Skeletal muscle tissue (tissue), 5 donors: Measurements from ENCODE around the gene CNBP. TPM values are rescaled to one million over a fixed set of nuclear protein-coding genes. Genes with fewer than 3 reads are reported as not detected.

Experiments used
- H3K27ac ChIP-seq: one replicate; pipeline ENCODE4 v1.7.0; 2013; ENCODE audit warnings: mild to moderate bottlenecking, low read depth, low read length, inconsistent platforms
- H3K27me3 ChIP-seq, 3 donors: one replicate each; pipeline ENCODE4 v1.7.0; 2013; ENCODE audit warnings: low read length in 3 of 3; ENCODE audit not compliant: control insufficient read depth in 3 of 3, insufficient read depth in 3 of 3
- H3K36me3 ChIP-seq, 3 donors: one replicate each; pipeline ENCODE4 v1.7.0; 2013; ENCODE audit warnings: low read length in 3 of 3; ENCODE audit not compliant: control insufficient read depth in 3 of 3, insufficient read depth in 3 of 3
- H3K4me1 ChIP-seq, 3 donors: one replicate each; pipeline ENCODE4 v1.7.0; 2013; ENCODE audit warnings: low read length in 3 of 3, mild to moderate bottlenecking in 3 of 3; ENCODE audit not compliant: control insufficient read depth in 3 of 3, insufficient read depth in 3 of 3
- H3K4me3 ChIP-seq, 3 donors: one replicate each; pipeline ENCODE4 v1.7.0; 2013; ENCODE audit warnings: low read length in 3 of 3
- H3K9ac ChIP-seq, 3 donors: one replicate each; pipeline ENCODE4 v1.7.0; 2013; ENCODE audit warnings: low read length in 3 of 3, mild to moderate bottlenecking in 3 of 3, moderate library complexity in 2 of 3, low read depth in 1 of 3
- H3K9me3 ChIP-seq, 3 donors: one replicate each; pipeline ENCODE4 v1.7.0; 2013; ENCODE audit warnings: low read length in 3 of 3; ENCODE audit not compliant: control insufficient read depth in 3 of 3
- small RNA-seq: library from RNA; depleted of rRNA; stranded (forward); fragments of <200 nt; gene quantifications from one replicate; pipeline ENCODE3, GENCODE V24; 2014
- total RNA-seq: library from RNA; depleted of rRNA; stranded (reverse); fragments of >200 nt; gene quantifications from one replicate; pipeline ENCODE4 v1.2.3, GENCODE V29; 2014
- donor health status: Osteomylitis.

The CNBP gene
- total RNA-seq, 1 donor from 2014 or later = 228 TPM

- no peaks in the 10 kb centered on the region for H3K9me3 ChIP-seq
- peak within 1 kb of the TSS; percentile 75 to 88 (median 85) for H3K9ac ChIP-seq
- H3K27me3 ChIP-seq = no peaks in the 10 kb centered on the region
- H3K4me1 ChIP-seq = peaks cover 11 to 18% (median 14%) of the 10 kb centered on the region in 3 donors
- peaks cover 0 to 4% (median 2%) of the 10 kb centered on the region in 3 donors for H3K36me3 ChIP-seq
- H3K4me3 ChIP-seq = peak within 1 kb of the TSS; percentile 74 to 80 (median 75)
- H3K27ac ChIP-seq = peak within 1 kb of the TSS; percentile 83
Measured at GRCh38 chr3:129121792-129122411, 61.8 kb downstream of the CNBP start, which contains the start of gene RAB43. Gene RAB43 (minus strand): TSS chr3:129121804. CDS start chr3:129121489, 315 bp downstream.

GRCh38 chr3:129121016-129121791 lies 62.5 kb downstream of the CNBP start:
- Histone ChIP-seq H3K4me1 (peaks cover 11 to 22% (median 17%) of the 10 kb centered on the region in 3 donors), H3K27me3 (no peaks in the 10 kb centered on the region), H3K36me3 (peaks cover 0 to 2% (median 0%) of the 10 kb centered on the region in 3 donors), H3K9me3 (no peaks in the 10 kb centered on the region), H3K9ac (peak overlapping the region; percentile 75 to 88 (median 85)), H3K27ac (peak overlapping the region; percentile 83), H3K4me3 (peak overlapping the region; percentile 63 to 80 (median 75))

GRCh38 chr3:129120254-129121004 lies 63.3 kb downstream of the CNBP start:
- peak overlapping the region; percentile 83 for H3K27ac ChIP-seq
- no peaks in the 10 kb centered on the region for H3K27me3 ChIP-seq
- peaks cover 0 to 2% (median 0%) of the 10 kb centered on the region in 3 donors for H3K36me3 ChIP-seq
- H3K4me3 ChIP-seq = peak overlapping the region; percentile 63 to 80 (median 75)
- H3K9me3 ChIP-seq = no peaks in the 10 kb centered on the region
- H3K4me1 ChIP-seq = peaks cover 11 to 23% (median 17%) of the 10 kb centered on the region in 3 donors
- H3K9ac ChIP-seq = peak overlapping the region; percentile 75 to 88 (median 85)

- peaks cover 11 to 23% (median 17%) of the 10 kb centered on the region in 3 donors for H3K4me1 ChIP-seq
- H3K27ac ChIP-seq = no peak overlapping the region
- H3K27me3 ChIP-seq = no peaks in the 10 kb centered on the region
- no peaks in the 10 kb centered on the region for H3K9me3 ChIP-seq
- peaks cover 0 to 2% (median 0%) of the 10 kb centered on the region in 3 donors for H3K36me3 ChIP-seq
- peak overlapping the region; percentile 20 to 75 (median 50) for H3K9ac ChIP-seq
- peak overlapping the region in 2 of 3 donors; percentile 41 to 75 for H3K4me3 ChIP-seq
Measured at GRCh38 chr3:129119365-129120100, 64.2 kb downstream of the CNBP start.

GRCh38 chr3:129118745-129119144 lies 65.0 kb downstream of the CNBP start:
- Histone ChIP-seq H3K27ac (no peak overlapping the region), H3K4me1 (peaks cover 11 to 23% (median 17%) of the 10 kb centered on the region in 3 donors), H3K27me3 (no peaks in the 10 kb centered on the region), H3K9ac (peak overlapping the region in 1 of 3 donors; percentile 3), H3K9me3 (no peaks in the 10 kb centered on the region), H3K4me3 (no peak overlapping the region), H3K36me3 (peaks cover 0 to 2% (median 0%) of the 10 kb centered on the region in 3 donors)

Small RNA genes within 50 kb of the gene (small RNA-seq; reads per million reads assigned to genes)
- not detected for gene RPS27P12

Other genes with a start within 250 kb of the CNBP start
- 1.6 TPM for gene CFAP92, start 189.8 kb downstream of the CNBP start, total RNA-seq
- 1.0 TPM for gene EFCC1, start 182.6 kb downstream of the CNBP start, total RNA-seq
- gene GP9, start 123.1 kb downstream of the CNBP start, total RNA-seq = not detected
- 3.7 TPM for gene RAB43, start 62.1 kb downstream of the CNBP start, total RNA-seq
- 27.1 TPM for gene ISY1, start 22.8 kb downstream of the CNBP start, total RNA-seq
- gene COPG1, start 65.7 kb upstream of the CNBP start, total RNA-seq = 120 TPM
- gene HMCES, start 95.0 kb upstream of the CNBP start, total RNA-seq = 17.2 TPM
- gene EFCAB12, start 244.7 kb upstream of the CNBP start, total RNA-seq = not detected